NCI-H748 treated with DMSO at 0.1 percent for 48 hours (cell line): ENCODE measurements around the gene UHRF1.
"Not testable (repeated sequence)": the region's sequence is repeated elsewhere in the genome, so short reads cannot be mapped to it uniquely, and the experiment has no call there.

Source experiments
- DNase-seq: peaks from one replicate; lab custom pipeline; 2025; lab: John Stamatoyannopoulos, UW

UHRF1 gene

DNA sequence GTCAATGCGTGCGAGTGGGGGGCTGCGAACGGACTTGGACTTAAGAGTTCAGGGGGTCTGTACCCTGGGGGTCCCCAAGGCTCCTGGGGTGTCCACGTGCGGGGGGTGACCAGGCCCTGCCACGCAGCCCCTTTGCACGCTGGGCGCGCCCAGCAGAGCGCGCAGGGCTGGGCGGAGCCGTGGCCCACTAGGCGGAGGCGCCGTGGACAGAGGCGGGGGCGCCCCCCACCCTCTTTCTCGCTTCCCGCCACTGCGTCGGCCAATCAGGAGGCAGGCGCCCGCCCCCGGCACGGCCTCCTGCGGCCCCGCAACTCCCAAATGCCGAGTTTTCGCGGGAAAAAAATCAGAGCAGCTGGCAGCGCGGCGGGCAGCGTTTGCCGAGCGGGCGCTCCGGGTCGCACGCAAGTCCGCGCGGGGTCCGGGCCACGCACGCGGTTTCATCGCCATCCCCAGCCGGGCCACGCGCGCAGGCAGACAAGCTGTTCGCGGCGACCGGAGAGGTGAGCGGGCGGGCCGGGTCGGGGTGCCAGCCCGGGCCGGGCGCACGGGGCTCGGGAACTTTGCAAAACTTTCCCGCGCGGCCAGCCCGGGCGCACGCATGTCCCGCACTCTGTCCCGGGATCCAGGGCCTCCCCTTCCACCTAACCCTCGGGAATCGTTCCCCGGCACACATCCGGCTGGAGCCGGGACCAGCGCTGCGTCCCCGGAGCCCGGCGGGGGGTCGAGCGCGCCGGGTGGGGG lies at the start of gene UHRF1:
Gene UHRF1, plus strand, starts transcription at position 346 of the 741 bp plus-strand sequence. CDS start 1,385 bp downstream, outside the sequence.
- no peak for DNase-seq

DNA sequence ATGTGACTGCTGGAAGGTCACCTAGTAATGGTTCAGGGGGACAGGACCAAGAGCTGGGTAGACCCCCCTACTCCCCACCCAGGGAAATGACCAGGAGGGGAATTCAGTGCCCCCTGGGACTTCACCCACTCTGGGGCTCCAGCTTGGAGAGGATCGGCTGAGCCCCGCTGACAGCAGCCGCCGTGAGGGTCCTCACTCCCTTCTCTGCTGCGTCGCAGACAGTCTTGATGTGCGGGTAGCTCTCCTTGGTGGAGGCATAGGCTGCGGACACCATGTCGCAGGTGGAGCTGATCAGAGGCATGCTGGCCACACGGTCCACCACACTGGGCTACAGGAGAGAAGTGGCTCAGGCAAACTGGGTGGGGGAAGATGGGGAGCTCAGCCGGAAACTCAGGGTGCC lies 49.6 kb upstream of the UHRF1 start:
- DNase-seq, result no peak

DNA sequence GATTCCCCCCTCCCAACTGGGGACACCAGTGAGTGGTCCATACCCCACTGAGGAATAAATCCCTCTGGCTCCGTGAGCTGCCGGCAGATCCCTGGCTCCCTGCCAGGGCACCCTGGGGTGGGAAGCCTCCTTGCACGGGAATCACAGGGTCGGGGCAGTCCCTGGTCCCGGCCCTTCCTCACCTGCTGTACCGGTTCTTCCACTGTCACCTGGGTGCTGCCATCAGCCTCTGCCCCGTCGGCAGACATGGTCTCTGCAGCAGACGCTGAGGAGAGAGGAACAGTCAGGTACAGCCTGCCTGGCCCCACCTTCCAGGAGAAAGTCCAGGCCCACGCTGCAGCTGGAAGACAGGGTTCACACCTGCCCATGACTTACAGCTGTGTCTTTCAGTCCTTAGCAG lies 48.2 kb upstream of the UHRF1 start:
- peak; percentile 25 for DNase-seq

DNA sequence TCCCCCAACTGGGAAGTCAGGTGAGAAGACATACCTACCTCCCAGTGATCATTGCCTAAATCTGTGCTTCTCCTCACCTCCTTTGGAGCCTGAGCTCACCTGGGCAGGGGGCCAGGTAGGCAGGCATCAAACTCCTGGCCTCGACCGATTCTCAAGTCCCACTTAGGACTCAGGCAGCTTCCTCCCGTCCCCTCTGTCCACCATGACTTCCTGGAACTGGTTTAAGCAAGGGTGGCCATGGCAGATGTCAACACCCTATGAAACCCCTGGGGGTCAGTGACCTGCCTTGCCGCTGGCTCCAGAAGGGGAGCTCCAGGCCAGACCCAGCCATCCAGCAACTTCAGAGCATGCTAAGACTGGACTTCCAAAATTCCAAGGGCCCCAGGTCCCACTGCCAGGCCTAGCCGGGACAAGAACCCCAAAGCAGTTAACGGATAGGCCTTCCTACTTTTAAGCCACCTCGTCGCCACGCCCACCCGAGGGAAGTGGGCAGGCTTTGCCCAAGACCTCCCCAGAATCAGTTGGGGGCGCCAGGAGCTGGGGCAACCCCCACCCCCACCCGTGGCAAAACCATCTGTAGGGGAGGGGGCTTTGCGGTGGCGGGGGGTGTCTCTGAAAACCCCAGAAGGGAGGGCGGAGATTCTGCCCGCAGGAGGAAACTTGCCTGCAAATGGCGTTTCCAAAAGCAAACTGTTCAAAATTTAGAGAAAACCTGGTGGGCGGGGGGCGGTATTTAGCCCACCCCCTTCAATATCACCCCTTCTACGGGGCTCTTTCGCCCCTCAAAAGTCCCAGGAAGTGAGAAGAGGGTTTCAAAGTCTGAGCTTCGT lies 42.5 kb upstream of the UHRF1 start:
- no peak for DNase-seq

DNA sequence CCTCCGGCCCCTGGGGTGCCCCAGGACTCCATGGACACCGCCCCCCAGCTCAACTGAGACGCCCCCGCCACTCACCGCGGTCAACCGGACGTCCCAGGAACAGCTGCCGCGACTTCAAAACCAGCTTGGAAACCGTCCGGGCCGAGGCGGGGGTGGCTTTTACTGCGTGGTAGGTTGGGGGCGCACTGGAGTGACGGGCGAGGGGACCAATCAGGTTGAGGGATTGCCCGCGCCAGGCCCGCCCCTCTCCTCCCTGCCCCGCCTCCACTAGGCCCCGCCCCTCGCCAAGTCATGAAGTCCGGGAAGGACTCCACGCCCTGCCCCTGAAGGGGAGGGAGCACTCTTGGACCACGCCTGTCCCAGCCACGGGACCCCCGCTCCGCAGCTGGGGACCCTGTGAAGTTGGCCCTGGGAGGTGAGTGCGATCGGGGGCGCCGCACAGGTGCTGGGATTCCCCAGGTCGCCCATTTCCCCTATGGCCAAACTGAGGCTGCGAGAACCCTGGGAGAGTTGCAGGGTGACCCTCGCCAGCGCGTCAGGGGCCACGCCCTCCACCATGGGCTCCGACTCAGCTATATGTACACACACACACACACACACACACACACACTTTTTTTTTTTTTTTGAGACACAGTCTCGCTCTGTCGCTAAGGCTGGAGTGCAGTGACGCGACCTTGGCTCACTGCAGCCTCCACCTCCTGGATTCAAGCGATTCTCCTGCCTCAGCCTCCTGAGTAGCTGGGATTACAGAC lies 41.6 kb upstream of the UHRF1 start, which contains the start of gene PLIN3:
Gene PLIN3, minus strand, starts transcription at position 134 of the 752 bp plus-strand sequence. CDS start 6,273 bp downstream, outside the sequence.
- no peak for DNase-seq

DNA sequence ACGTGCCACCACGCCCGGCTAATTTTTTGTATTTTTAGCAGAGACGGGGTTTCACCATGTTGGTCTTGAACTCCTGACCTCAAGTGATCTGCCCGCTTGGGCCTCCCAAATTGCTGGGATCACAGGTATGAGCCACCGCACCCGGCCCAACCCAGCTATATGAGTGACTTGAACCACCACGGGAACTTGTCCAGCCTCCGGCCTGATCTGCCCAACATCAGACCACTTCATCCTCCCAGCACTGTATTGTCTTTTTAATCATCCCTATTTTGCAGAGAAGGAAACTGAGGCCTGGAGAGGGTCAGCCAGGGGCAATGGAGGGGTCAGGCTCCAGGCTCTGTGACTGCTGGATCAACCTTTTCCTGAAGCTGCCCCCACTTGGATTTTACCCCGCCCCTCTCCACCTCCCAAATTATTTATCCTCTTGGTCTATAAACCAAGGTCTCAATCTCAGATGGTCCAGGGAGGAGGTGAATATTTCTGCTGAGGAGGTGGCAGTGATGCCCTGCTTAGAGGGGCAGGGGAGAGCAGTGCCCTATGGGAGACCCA lies 40.9 kb upstream of the UHRF1 start:
- no peak for DNase-seq

DNA sequence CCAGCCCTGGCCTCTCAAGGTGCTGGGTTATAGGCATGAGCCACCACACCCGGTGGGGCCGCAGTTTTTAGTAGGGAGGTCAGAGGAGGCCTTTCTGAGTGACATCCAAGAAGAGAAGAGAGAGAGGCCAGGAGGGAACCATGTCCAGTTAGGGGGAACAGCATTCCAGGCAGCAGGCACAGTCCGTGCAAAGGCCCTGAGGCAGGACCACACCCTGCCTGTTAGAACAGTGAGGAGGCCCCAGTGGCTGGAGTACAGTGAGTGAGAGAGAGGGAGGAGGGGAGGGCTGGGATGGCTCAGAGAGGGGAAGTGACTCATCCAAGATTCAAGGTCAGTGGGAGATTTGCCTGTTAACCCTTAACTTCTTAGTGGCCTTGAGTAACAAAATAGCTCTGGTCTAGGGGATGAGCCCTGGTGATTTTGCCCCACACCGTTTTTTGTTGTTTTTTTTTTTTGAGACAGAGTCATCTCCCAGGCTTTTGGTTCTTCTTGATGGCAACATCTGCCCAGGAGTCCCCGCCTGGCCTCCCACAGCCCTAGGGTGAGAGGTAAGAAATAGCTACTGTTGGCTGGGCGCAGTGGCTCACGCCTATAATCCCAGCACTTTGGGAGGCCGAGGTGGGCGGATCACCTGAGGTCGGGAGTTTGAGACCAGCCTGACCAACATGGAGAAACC lies 39.1 kb upstream of the UHRF1 start:
- DNase-seq, result no peak

DNA sequence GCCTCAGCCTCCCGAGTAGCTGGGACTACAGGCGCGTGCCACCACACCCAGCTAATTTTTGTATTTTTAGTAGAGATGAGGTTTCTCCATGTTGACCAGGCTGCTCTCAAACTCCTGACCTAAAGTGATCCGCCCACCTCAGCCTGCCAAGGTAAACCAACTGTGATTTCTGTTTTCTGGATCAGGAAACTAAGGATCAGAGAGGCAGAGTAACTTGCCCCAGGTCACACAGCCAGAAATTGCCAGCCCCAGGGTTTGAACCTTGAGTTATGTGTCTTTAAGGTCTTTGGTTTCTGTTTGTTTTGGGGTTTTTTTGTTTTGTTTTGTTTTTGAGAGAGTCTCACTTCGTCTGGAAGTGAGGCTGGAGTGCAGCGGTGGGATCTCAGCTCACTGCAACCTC lies 37.6 kb upstream of the UHRF1 start:
- no peak for DNase-seq

DNA sequence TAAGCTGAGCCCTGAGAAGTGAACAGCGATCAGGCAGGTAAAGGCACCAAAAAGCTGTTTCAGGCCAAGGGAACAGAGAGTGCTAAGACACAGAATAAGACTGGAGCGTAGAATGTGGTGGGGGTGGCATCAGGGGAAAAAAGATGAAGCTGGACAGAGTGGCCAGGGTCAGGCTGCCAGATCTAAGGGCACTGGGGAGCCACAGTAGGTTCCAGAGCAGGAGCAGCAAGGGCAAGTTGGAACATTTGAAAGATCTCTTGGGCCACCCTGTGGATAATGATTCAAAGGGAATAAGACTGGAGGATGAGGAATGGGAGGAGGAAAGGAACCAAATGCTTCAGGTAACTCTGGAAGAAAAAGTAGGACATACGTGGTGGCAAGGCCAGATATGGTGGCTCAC lies 35.4 kb upstream of the UHRF1 start:
- DNase-seq, result no peak

DNA sequence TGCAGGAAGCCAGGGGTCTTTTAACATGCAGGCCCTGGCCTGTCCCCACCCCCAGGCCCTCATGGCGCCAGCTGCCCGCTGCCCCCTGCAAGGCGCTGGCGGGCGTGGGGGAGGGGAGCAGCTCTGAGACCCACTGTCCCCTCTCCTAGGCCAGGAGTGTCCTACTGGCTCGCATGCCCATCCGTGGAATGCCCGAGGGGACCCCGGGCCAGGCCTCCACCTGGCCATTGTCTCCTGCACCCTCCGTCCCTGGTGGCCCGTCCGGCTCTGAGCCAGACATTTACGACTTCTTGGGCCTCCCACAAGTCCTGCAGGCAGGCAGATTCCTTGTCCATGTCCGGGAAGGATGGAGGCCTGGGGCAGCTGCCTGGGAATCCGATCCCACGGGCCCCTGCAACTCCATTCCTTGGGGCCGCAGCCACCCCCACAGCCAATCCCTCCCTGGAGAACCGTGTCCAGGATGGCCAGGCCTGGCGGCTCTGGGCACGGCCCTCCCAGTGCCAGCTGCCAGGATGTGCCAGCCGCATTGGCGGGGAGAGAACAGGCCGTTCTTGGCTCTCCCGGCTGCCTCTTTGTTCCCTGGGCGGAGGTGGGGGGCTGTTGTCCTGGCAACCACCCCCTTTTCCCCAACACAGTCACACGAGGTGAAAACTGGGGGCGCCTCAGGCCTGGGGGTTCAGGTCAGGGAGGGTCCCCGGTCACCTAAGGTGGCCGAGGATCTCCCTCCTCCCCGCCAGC lies 31.4 kb upstream of the UHRF1 start:
- DNase-seq, result no peak

DNA sequence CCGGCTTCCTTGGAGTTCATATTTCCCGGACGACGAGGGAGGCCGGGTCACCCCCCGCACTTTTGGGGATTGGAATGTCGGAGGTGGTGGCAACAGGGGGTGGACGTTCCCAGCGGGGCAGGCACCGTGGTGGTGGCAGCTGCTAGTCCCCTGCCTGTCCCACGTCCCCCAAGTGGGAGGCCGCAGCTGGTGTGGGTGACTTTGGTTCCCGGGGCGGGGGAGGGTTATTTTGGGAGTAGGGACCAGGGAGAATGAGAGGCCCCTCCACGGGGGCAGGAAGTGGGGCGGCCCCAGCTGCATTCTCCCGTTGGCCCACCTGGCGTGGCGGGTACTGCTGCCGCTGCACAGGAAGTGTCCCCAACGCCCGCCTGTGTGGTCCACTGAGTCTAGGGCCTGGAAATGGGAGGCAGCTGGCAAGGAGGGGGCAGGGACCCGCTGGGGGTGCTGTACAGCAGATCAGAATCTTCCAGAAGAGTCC lies 30.8 kb upstream of the UHRF1 start:
- DNase-seq, result no peak

DNA sequence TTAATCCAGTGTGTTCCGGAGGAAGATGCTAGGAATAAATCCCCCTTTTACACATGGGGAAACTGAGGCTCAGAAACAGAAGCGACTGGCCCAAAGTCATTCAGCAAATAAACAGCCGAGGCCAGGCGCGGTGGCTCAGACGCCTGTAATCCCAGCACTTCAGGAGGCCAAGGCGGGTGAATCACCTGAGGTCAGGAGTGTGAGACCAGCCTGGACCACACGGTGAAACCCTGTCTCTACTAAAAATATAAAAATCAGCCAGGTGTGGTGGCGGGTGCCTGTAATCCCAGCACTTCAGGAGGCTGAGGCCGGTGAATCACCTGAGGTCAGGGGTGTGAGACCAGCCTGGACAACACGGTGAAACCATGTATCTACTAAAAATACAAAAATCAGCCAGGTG lies 30.3 kb upstream of the UHRF1 start:
- no peak for DNase-seq

DNA sequence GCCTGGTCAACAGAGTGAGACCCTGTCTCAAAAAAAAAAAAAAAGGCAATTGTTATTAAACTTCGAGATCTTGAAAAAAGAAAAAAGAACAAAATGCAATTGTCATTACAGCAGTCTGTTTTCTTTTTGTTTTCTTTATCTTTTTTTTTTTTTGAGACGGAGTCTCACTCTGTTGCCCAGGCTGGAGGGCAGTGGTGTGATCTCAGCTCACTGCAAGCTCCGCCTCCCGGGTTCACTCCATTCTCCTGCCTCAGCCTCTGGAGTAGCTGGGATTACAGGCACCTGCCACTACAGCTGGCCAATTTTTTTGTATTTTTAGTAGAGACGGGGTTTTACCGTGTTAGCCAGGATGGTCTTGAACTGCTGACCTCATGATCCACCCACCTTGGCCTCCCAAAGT lies 26.4 kb upstream of the UHRF1 start:
- DNase-seq, result not testable (repeated sequence)

DNA sequence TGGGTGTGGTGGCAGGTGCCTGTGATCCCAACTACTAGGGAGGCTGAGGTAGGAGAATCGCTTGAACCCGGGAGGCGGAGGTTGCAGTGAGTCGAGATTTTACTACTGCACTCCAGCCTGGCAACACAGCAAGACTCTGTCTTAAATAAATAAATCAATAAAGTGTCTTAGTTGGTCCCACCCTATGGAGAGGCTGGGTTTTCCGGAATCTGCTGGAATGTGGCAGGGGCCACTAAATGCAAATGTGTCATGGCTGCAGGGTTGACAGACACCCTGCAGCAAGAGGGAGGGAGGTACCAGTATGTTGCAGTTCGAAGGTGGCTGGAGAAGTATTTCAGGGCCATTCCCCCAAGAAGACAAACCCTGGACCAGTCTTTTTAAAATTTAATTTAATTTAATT lies 24.3 kb upstream of the UHRF1 start:
- not testable (repeated sequence) for DNase-seq

DNA sequence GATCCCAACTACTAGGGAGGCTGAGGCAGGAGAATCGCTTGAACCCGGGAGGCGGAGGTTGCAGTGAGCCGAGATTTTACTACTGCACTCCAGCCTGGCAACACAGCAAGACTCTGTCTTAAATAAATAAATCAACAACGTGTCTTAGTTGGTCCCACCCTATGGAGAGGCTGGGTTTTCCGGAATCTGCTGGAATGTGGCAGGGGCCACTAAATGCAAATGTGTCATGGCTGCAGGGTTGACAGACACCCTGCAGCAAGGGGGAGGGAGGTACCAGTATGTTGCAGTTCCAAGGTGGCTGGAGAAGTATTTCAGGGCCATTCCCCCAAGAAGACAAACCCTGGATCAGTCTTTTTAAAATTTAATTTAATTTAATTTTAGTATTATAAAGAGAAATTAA lies 21.5 kb upstream of the UHRF1 start:
- DNase-seq, result not testable (repeated sequence)

DNA sequence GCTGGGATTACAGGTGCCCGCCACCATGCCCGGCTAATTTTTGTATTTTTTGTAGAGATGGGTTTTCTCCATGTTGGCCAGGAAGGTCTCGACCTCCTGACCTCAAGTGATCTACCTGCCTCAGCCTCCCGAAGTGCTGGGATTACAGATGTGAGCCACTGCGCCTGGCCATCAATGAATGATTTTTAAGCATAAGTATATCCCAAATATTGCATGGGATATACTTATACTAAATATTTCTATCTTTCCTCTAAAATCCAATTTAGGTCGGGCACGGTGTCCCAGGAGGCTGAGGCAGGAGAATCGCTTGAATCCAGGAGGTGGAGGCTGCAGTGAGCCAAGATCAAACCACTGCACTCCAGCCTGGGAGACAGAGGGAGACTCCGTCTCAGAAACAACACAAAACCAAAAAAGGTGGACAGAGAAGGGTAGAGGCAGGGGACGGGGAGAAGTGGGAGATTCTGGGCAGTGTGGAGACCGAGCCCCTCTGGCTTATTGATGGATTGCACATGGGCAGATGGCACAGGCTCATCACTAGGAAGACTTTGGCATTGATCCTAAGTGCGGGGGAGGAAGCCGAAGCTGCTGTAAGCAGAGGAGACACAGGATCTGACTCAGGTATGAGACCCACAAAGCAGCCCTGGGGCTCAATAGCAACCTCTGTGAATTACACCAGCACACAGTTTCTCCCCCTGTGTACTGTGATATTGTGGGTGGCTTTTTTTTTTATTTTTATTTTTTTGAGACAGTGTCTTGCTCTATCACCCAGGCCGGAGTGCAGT lies 20.1 kb upstream of the UHRF1 start:
- no peak for DNase-seq

DNA sequence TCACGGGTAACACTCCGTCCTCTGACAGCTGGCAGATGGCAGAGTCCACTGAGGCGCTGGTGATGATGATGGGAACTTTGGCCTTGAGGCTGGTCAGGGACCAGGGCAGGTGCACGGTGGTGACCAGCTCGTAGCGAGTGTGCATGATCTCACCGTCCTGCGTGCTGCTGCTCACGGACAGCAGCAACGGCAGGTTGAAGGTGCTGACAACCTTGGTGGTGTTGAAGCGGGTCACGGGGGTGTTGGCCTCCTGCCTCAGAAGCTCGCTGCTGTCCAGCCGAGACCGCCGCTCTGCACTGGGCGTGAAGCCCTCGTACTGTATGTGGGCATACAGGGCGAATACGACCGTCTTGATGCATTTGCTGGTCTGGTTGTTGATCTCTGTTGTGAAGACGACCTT lies 18.2 kb upstream of the UHRF1 start:
- no peak for DNase-seq

DNA sequence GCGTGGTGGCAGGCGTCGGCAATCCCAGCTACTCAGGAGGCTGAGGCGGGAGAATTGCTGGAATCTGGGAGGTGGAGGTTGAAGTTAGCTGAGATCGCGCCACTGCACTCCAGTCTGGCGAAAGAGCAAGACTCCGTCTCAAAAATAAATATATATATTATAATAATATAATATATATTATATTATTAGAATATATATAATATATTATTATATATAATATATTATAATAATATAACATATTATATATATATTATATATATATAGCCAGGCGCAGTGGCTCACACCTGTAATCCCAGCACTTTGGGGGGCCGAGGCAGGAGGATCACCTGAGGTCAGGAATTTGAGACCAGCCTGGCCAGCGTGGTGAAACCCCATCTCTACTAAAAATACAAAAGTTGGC lies 16.3 kb upstream of the UHRF1 start:
- DNase-seq, result not testable (repeated sequence)

DNA sequence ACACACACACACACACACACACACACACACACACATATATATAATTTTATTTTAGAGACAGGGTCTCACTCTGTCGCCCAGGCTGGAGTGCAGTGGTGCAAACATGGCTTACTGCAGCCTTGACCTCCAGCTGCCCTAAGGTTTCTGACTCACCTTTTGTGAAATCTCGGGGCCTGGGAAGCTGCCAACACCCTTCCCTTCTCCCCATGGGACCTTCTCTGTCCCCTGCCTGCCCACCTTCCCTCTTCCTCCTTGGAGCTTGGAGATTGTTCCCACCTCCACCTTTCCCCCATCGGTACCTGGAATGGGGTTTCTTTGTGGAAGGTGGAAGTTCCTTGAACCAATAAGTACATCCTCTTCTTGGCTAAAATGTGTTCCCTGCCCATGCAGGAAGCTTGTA lies 12.9 kb upstream of the UHRF1 start:
- no peak for DNase-seq

DNA sequence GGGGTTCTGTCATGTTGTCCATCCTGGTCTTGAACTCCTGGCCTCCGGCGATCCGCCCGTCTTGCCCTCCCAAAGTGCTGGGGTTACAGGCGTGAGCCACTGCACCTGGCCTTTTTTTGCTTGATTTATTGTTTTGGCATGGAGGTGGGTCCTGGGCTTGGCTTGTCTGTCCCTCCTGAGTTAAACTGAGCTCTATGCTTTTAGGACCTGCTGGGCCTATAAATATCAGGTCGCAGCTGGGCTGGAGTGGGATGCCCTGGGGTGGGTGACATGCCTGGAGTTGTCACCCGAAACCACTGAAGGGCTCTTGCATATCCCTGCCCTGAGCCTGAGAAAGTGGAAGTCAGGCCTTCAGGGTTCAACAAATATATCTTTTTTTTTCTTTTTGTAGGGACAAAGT lies 12.2 kb upstream of the UHRF1 start:
- DNase-seq, result no peak
